ENCODE data around the gene MPPE1. TPM values are rescaled to one million over a fixed set of nuclear protein-coding genes. Genes with fewer than 3 reads are reported as not detected.
A peak's percentile ranks its signal among the peaks of the same experiment; 100 is the strongest.

MPPE1 gene
- total RNA-seq, 1 experiment from 2014 or later: 15.7 TPM

DNA sequence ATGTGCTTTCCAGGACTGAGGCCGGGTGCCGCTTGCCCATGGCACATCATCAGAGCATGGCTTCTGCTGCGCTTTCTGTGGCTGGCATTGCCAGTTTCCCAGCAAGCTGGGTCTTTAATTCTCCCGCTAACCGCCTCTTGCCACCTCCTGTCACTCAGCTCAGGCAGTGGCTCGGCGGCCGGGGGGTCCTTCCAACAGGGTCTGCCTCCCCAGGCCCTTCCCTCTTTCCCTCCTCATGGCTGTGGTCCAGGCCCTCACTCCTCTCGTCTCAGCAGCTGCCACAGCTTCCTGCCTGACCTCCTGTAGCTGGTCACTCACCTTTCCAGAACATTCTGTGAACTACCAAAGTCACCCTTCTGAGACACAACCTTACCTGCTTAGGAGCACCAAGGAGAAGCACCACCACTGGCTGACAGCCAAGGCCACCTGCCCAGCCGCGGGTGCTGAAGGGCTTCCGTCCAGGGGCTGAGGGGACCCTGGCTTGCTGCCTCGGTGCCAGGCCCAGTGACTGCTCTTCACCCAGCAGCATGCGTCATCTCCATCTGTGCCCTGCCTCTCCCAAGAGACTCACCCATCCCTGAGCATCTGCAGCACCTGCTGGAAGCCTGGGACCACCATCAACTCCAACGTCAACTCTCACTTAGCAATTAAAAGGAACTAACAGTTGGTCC, 34.3 kb downstream of the MPPE1 start:
- Mint-ChIP-seq H3K27me3 (ENCODE audit: insufficient read depth, unreplicated experiment) (no peaks in the 10 kb centered on the region), H3K4me3 (ENCODE audit: unreplicated experiment) (no peak overlapping the region), H3K9me3 (ENCODE audit: unreplicated experiment) (no peaks in the 10 kb centered on the region), H3K4me1 (ENCODE audit: insufficient read depth, unreplicated experiment) (no peaks in the 10 kb centered on the region), H3K27ac (ENCODE audit: low read depth, unreplicated experiment) (no peak overlapping the region), H3K36me3 (ENCODE audit: insufficient read depth, unreplicated experiment) (peaks cover 7% of the 10 kb centered on the region)
- POLR2A ChIA-PET: no interaction called here
- TF ChIP-seq, protein P1, sequence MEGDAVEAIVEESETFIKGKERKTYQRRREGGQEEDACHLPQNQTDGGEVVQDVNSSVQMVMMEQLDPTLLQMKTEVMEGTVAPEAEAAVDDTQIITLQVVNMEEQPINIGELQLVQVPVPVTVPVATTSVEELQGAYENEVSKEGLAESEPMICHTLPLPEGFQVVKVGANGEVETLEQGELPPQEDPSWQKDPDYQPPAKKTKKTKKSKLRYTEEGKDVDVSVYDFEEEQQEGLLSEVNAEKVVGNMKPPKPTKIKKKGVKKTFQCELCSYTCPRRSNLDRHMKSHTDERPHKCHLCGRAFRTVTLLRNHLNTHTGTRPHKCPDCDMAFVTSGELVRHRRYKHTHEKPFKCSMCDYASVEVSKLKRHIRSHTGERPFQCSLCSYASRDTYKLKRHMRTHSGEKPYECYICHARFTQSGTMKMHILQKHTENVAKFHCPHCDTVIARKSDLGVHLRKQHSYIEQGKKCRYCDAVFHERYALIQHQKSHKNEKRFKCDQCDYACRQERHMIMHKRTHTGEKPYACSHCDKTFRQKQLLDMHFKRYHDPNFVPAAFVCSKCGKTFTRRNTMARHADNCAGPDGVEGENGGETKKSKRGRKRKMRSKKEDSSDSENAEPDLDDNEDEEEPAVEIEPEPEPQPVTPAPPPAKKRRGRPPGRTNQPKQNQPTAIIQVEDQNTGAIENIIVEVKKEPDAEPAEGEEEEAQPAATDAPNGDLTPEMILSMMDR (IDR thresholded peaks at IDR 0.05; ENCODE audit: unreplicated experiment): no peak
- DNase-seq (ENCODE audit: unreplicated experiment): no peak
- CTCF ChIA-PET: interaction anchor here (0.8 to 5.0 kb wide), 3 partner anchors 8 to 218 kb away, joined by 3 to 39 read pairs (median 3); no protein-coding TSS in a partner anchor
- intact Hi-C loops (cut with micrococcal nuclease): loop anchor here (5.0 kb wide), 1 partner anchor 217 kb away; no protein-coding TSS in a partner anchor
- BruUV-seq (replicated peaks): no TSS peak

DNA sequence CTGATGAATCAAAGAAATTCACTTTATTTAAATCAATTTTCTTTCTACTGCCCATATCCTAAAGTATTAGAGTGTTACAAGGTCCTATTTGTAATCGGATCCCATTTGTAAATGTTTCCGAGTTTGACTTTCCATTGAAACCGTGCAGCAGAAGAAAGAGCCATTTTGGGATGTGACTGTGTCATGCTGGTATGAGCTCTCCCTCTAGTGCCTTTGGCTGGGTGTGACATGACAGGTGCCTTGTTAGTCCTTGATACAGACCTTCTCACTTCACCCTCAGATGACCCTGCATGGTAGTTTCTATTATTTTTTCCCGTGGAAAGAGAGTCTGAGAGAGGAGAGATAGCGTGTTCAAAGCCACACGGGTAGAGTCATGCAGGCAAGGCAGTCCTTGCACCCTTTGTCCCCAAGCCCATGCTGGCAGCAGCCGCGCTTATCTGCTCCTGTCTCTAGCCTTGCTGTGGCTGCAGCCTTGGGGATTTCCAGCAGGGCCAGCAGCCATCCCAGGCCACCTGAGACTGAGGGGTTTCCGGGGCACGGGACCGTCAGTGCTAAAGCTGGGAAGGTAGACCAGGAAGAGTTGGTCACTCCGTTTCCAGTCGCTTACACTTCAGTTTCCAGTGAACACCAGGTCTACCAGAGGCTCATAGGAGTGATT, 35.5 kb downstream of the MPPE1 start:
- H3K27me3 Mint-ChIP-seq (ENCODE audit: insufficient read depth, unreplicated experiment): no peaks in the 10 kb centered on the region
- POLR2A ChIA-PET: interaction anchor here (0.6 to 2.4 kb wide), 4 partner anchors 10 to 165 kb away, joined by 3 to 14 read pairs (median 3); partner anchors contain the start of gene CHMP1B
- H3K4me3 Mint-ChIP-seq (ENCODE audit: unreplicated experiment): no peak overlapping the region
- H3K36me3 Mint-ChIP-seq (ENCODE audit: insufficient read depth, unreplicated experiment): peaks cover 7% of the 10 kb centered on the region
- TF ChIP-seq, protein P1 (IDR thresholded peaks at IDR 0.05; ENCODE audit: unreplicated experiment): peak; percentile 62
- DNase-seq (ENCODE audit: unreplicated experiment): peak; percentile 73
- BruUV-seq (replicated peaks): no TSS peak
- no peaks in the 10 kb centered on the region for H3K4me1 Mint-ChIP-seq (ENCODE audit: insufficient read depth, unreplicated experiment)
- intact Hi-C loops (cut with micrococcal nuclease): loop anchor here (1.0 to 5.0 kb wide), 2 partner anchors 139 to 215 kb away; no protein-coding TSS in a partner anchor
- no peak overlapping the region for H3K27ac Mint-ChIP-seq (ENCODE audit: low read depth, unreplicated experiment)
- CTCF ChIA-PET: interaction anchor here (0.6 to 5.0 kb wide), 7 partner anchors 9 to 369 kb away, joined by 3 to 39 read pairs (median 4); no protein-coding TSS in a partner anchor
- H3K9me3 Mint-ChIP-seq (ENCODE audit: unreplicated experiment): no peaks in the 10 kb centered on the region

DNA sequence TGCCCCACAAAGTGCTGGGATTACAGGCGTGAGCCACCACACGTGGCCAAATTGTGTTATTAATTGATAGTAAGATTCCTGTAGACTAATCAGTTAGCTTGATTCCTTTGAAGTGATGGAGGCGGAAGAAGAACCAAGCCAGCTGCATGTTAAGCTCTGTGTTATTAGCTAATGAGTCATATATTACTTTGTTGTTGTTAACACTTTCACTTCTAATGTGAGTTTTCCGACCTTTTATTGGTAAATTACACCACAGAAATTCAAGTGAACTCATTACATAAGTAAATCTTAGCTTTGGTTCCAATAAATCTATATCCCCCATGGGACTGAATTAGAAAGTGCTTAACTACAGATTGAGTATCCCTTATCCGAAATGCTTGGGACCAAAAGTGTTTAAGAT, 36.6 kb downstream of the MPPE1 start:
- no peaks in the 10 kb centered on the region for H3K9me3 Mint-ChIP-seq (ENCODE audit: unreplicated experiment)
- no peak overlapping the region for H3K4me3 Mint-ChIP-seq (ENCODE audit: unreplicated experiment)
- no peak overlapping the region for H3K27ac Mint-ChIP-seq (ENCODE audit: low read depth, unreplicated experiment)
- CTCF ChIA-PET: interaction anchor here (0.6 to 5.0 kb wide), 8 partner anchors 10 to 1919 kb away, joined by 3 to 39 read pairs (median 4); no protein-coding TSS in a partner anchor
- intact Hi-C loops (cut with micrococcal nuclease): loop anchor here (5.0 kb wide), 1 partner anchor 214 kb away; no protein-coding TSS in a partner anchor
- DNase-seq (ENCODE audit: unreplicated experiment): no peak
- TF ChIP-seq, protein P1 (IDR thresholded peaks at IDR 0.05; ENCODE audit: unreplicated experiment): no peak
- H3K36me3 Mint-ChIP-seq (ENCODE audit: insufficient read depth, unreplicated experiment): no peaks in the 10 kb centered on the region
- no TSS peak for BruUV-seq (replicated peaks)
- no peaks in the 10 kb centered on the region for H3K27me3 Mint-ChIP-seq (ENCODE audit: insufficient read depth, unreplicated experiment)
- no peaks in the 10 kb centered on the region for H3K4me1 Mint-ChIP-seq (ENCODE audit: insufficient read depth, unreplicated experiment)
- POLR2A ChIA-PET: interaction anchor here (0.6 to 2.4 kb wide), 5 partner anchors 11 to 80 kb away, joined by 3 to 14 read pairs (median 3); partner anchors contain the start of gene CHMP1B

DNA sequence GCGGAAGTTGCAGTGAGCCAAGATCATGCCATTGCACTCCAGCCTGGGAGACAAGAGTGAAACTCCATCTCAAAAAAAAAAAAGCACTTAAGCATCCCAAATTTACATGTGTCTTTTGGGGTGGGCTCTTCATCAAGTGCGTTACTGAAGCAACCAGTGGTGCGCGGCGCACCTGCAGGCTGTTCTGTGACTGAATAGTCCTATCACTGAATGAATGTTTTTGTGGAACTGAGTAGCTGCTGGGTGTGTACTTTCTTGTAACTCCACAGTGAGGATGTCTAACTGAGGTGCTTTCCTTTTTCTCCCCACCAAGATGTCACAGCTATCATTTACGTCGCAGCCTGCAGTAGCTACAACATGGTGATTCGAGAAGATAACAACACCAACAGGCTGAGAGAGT, 39.9 kb downstream of the MPPE1 start:
- POLR2A ChIA-PET: interaction anchor here (0.7 kb wide), 1 partner anchor 107 kb away, joined by 3 read pairs; no protein-coding TSS in a partner anchor
- H3K4me1 Mint-ChIP-seq (ENCODE audit: insufficient read depth, unreplicated experiment): no peaks in the 10 kb centered on the region

More for the DNA sequence above, 39.9 kb downstream of the MPPE1 start:
- Mint-ChIP-seq H3K9me3 (ENCODE audit: unreplicated experiment) (no peaks in the 10 kb centered on the region), H3K27me3 (ENCODE audit: insufficient read depth, unreplicated experiment) (no peaks in the 10 kb centered on the region), H3K4me3 (ENCODE audit: unreplicated experiment) (no peak overlapping the region), H3K36me3 (ENCODE audit: insufficient read depth, unreplicated experiment) (no peaks in the 10 kb centered on the region), H3K27ac (ENCODE audit: low read depth, unreplicated experiment) (no peak overlapping the region)
- intact Hi-C loops (cut with micrococcal nuclease): no loop called here
- BruUV-seq (replicated peaks): no TSS peak
- no peak for DNase-seq (ENCODE audit: unreplicated experiment)
- CTCF ChIA-PET: interaction anchor here (0.6 to 1.5 kb wide), 3 partner anchors 135 to 820 kb away, joined by 3 to 8 read pairs (median 3); no protein-coding TSS in a partner anchor
- TF ChIP-seq, protein P1 (IDR thresholded peaks at IDR 0.05; ENCODE audit: unreplicated experiment): no peak

Measured in MCF 10A (cell line).